H1 (cell line): Measurements from ENCODE around the gene RABIF. TPM values are rescaled to one million over a fixed set of nuclear protein-coding genes. Genes with fewer than 3 reads are reported as not detected.

Experiments
- CTCF ChIA-PET: fragments of 300-600 bp; sonication (Branson Sonifier 250); formaldehyde crosslinking; loops from one replicate; lab custom pipeline; 2021; ENCODE audit not compliant: partially characterized antibody; lab: Charles Lee
- POLR2A ChIA-PET: fragments of 300-600 bp; sonication (Branson Sonifier 250); formaldehyde crosslinking; loops from one replicate; lab custom pipeline; 2021; ENCODE audit warnings: inconsistent platforms; ENCODE audit not compliant: partially characterized antibody; lab: Charles Lee
- DNase-seq, 2 experiments: peaks; one replicate each; pipeline versions ENCODE4 v3.0.0 to v3.0.0-alpha.2; 2010 to 2022; ENCODE audit warnings: low spot score in 2 of 2, low read depth in 1 of 2, mixed read lengths in 1 of 2
- FAIRE-seq: peaks from 2 replicates; lab custom pipeline; 2011; peaks lifted over from hg19 to GRCh38; lab: Jason Lieb, UNC
- H2AFZ ChIP-seq: 2 replicates; pipeline ENCODE4 v1.8.1; 2012; ENCODE audit warnings: low read length, inconsistent platforms
- H2AK5ac ChIP-seq: 2 replicates; pipeline ENCODE4 v1.6.1; 2013; ENCODE audit warnings: low read depth, low read length
- H2BK120ac ChIP-seq: replicated peaks from 2 replicates; pipeline ENCODE3; 2013; ENCODE audit warnings: low read depth, low read length, inconsistent platforms
- H2BK12ac ChIP-seq: 2 replicates; pipeline ENCODE4 v1.6.1; 2013; ENCODE audit warnings: low read depth, low read length
- H2BK15ac ChIP-seq: 2 replicates; pipeline ENCODE4 v1.6.1; 2013; ENCODE audit warnings: low read length
- H2BK20ac ChIP-seq: 2 replicates; pipeline ENCODE4 v1.6.1; 2013; ENCODE audit warnings: low read length
- H2BK5ac ChIP-seq: 2 replicates; pipeline ENCODE4 v1.6.1; 2013; ENCODE audit warnings: low read depth, low read length
- H3K14ac ChIP-seq: 2 replicates; pipeline ENCODE4 v1.6.1; 2013; ENCODE audit warnings: inconsistent platforms; ENCODE audit not compliant: insufficient read length
- H3K18ac ChIP-seq: 2 replicates; pipeline ENCODE4 v1.6.1; 2013; ENCODE audit warnings: low read length; ENCODE audit errors: extremely low read depth
- H3K23ac ChIP-seq: 2 replicates; pipeline ENCODE4 v1.6.1; 2013; ENCODE audit warnings: inconsistent platforms; ENCODE audit not compliant: insufficient read length
- H3K23me2 ChIP-seq: 2 replicates; pipeline ENCODE4 v1.6.1; 2013; ENCODE audit warnings: low read depth, low read length
- H3K27ac ChIP-seq: 2 replicates; pipeline ENCODE4 v1.6.1; 2011; ENCODE audit warnings: low read depth, low read length, inconsistent platforms
- H3K27me3 ChIP-seq, 4 experiments: replicated peaks in 1 of 4; 1 replicate in 1 of 4; 2 replicates in 3 of 4; pipeline versions ENCODE4 v1.6.1 to v1.8.1; 2011 to 2013; ENCODE audit warnings: low read length in 3 of 4, mild to moderate bottlenecking in 3 of 4, inconsistent platforms in 2 of 4, mixed read lengths in 2 of 4, moderate library complexity in 1 of 4; ENCODE audit not compliant: control insufficient read depth in 3 of 4, insufficient read depth in 3 of 4; ENCODE audit errors: extremely low read depth in 1 of 4
- H3K36me3 ChIP-seq, 4 experiments: 2 replicates each; pipeline versions ENCODE4 v1.6.1 to v1.8.1; 2011 to 2013; ENCODE audit warnings: mild to moderate bottlenecking in 4 of 4, low read length in 3 of 4, moderate library complexity in 2 of 4, control low read depth in 1 of 4, inconsistent platforms in 1 of 4; ENCODE audit not compliant: insufficient read depth in 4 of 4, control insufficient read depth in 2 of 4
- H3K4ac ChIP-seq: replicated peaks from 2 replicates; pipeline ENCODE3; 2013; ENCODE audit warnings: low read length, low read depth, mixed read lengths, inconsistent platforms; ENCODE audit not compliant: insufficient read length
- H3K4me1 ChIP-seq, 4 experiments: replicated peaks in 1 of 4; 1 replicate in 1 of 4; 2 replicates in 3 of 4; pipeline versions ENCODE4 v1.6.1 to v1.8.1; 2011 to 2013; ENCODE audit warnings: low read length in 3 of 4, inconsistent platforms in 2 of 4, mixed read lengths in 1 of 4; ENCODE audit not compliant: insufficient read depth in 4 of 4, control insufficient read depth in 3 of 4
- H3K4me2 ChIP-seq, 2 experiments: 2 replicates each; pipeline versions ENCODE4 v1.6.1 to v1.8.1; 2011 to 2013; ENCODE audit warnings: low read depth in 2 of 2, low read length in 2 of 2, control low read depth in 1 of 2, inconsistent platforms in 1 of 2, mild to moderate bottlenecking in 1 of 2; ENCODE audit not compliant: insufficient read depth in 1 of 2
- H3K4me3 ChIP-seq, 4 experiments: fragments of 200-600, 300-600 bp in 1 of 4; sonication (generic), shearing (Covaris generic), sonication (Bioruptor Twin) in 1 of 4; 2 replicates each; pipeline versions ENCODE4 v1.5.1 to v1.8.1; 2011 to 2016; ENCODE audit warnings: low read length in 4 of 4, low read depth in 3 of 4, control low read depth in 2 of 4, inconsistent platforms in 2 of 4, mild to moderate bottlenecking in 2 of 4, mixed read lengths in 1 of 4, moderate library complexity in 1 of 4; ENCODE audit not compliant: insufficient read depth in 2 of 4; ENCODE audit errors: extremely low read depth in 1 of 4
- H3K56ac ChIP-seq: replicated peaks from 2 replicates; pipeline ENCODE3; 2013; ENCODE audit warnings: low read depth, mild to moderate bottlenecking, mixed read lengths, low read length, inconsistent platforms; ENCODE audit not compliant: insufficient read length
- H3K79me1 ChIP-seq: 2 replicates; pipeline ENCODE4 v1.6.1; 2013; ENCODE audit warnings: low read depth, low read length, control low read depth
- H3K79me2 ChIP-seq, 2 experiments: 2 replicates each; pipeline versions ENCODE4 v1.6.1 to v1.8.1; 2012 to 2013; ENCODE audit warnings: low read length in 2 of 2, mild to moderate bottlenecking in 2 of 2, inconsistent platforms in 1 of 2; ENCODE audit not compliant: insufficient read depth in 2 of 2, control insufficient read depth in 1 of 2
- H3K9ac ChIP-seq, 4 experiments: replicated peaks in 1 of 4; 1 replicate in 1 of 4; 2 replicates in 3 of 4; pipeline versions ENCODE4 v1.6.1 to v1.8.1; 2011 to 2013; ENCODE audit warnings: low read depth in 3 of 4, low read length in 3 of 4, control low read depth in 2 of 4, mild to moderate bottlenecking in 2 of 4, moderate library complexity in 2 of 4, inconsistent platforms in 1 of 4; ENCODE audit errors: extremely low read depth in 1 of 4
- H3K9me3 ChIP-seq, 2 experiments: 2 replicates each; pipeline versions ENCODE4 v1.6.1 to v1.8.1; 2012 to 2013; ENCODE audit warnings: mild to moderate bottlenecking in 2 of 2, moderate library complexity in 2 of 2, control low read depth in 1 of 2, inconsistent platforms in 1 of 2, low read depth in 1 of 2, low read length in 1 of 2, mixed read lengths in 1 of 2; ENCODE audit not compliant: insufficient read depth in 2 of 2
- H4K20me1 ChIP-seq, 2 experiments: replicated peaks in 1 of 2; 2 replicates each; pipeline versions ENCODE3 to v1.8.1; 2011 to 2013; ENCODE audit warnings: inconsistent platforms in 2 of 2, low read length in 2 of 2, mild to moderate bottlenecking in 1 of 2; ENCODE audit not compliant: insufficient read depth in 2 of 2, control insufficient read depth in 1 of 2
- H4K5ac ChIP-seq: 2 replicates; pipeline ENCODE4 v1.6.1; 2013; ENCODE audit warnings: low read length, low read depth, mixed read lengths, inconsistent platforms; ENCODE audit not compliant: insufficient read length
- H4K8ac ChIP-seq: 2 replicates; pipeline ENCODE4 v1.8.0; 2013; ENCODE audit warnings: mild to moderate bottlenecking, moderate library complexity, low read length, inconsistent platforms; ENCODE audit not compliant: insufficient read depth; ENCODE audit errors: extremely low read depth
- H4K91ac ChIP-seq: replicated peaks from 2 replicates; pipeline ENCODE3; 2013; ENCODE audit warnings: low read length, mixed read lengths, inconsistent platforms; ENCODE audit not compliant: insufficient read length
- FOSL1 ChIP-seq: IDR thresholded peaks from 2 replicates; pipeline ENCODE4 v1.6.1; 2011; ENCODE audit warnings: mild to moderate bottlenecking, low read depth, low read length, moderate library complexity; ENCODE audit not compliant: insufficient read depth
- HDAC2 ChIP-seq, 2 experiments: fragments of 300-600 bp in 1 of 2; sonication (generic) in 1 of 2; IDR thresholded peaks; 2 replicates each; pipeline ENCODE4 v1.6.1; 2011 to 2012; ENCODE audit warnings: low read depth in 2 of 2, low read length in 2 of 2, mild to moderate bottlenecking in 2 of 2, moderate library complexity in 2 of 2, borderline replicate concordance in 1 of 2, inconsistent platforms in 1 of 2
- HDAC6 ChIP-seq: IDR thresholded peaks from one replicate; pipeline ENCODE4 v1.7.1; 2012; ENCODE audit warnings: low read depth, mild to moderate bottlenecking, inconsistent platforms, low read length, moderate library complexity
- KDM5A ChIP-seq: fragments of 200-600 bp; IDR thresholded peaks from 2 replicates; pipeline ENCODE4 v1.7.1; 2012; ENCODE audit warnings: mild to moderate bottlenecking, low read length, inconsistent platforms, mixed read lengths
- RNF2 ChIP-seq: fragments of 200-900, 300-1000 bp; sonication (generic); IDR thresholded peaks from 2 replicates; pipeline ENCODE4 v1.7.1; 2016; ENCODE audit warnings: borderline replicate concordance, low read depth, mild to moderate bottlenecking, antibody characterized with exemption, low read length; ENCODE audit not compliant: poor library complexity, severe bottlenecking; ENCODE audit errors: missing control alignments
- SP1 ChIP-seq: IDR thresholded peaks from 2 replicates; pipeline ENCODE4 v1.6.1; 2011; ENCODE audit warnings: low read depth, low read length
- TAF1 ChIP-seq: IDR thresholded peaks from 2 replicates; pipeline ENCODE4 v1.6.1; 2011; ENCODE audit warnings: mild to moderate bottlenecking, low read depth, low read length
- whole genome bisulfite sequencing, 2 experiments: shearing (Covaris generic) in 1 of 2; methylation state at CpG; one replicate each; pipeline versions ENCODE4 v1.1.6 to v1.1.7; 2013 to 2015; ENCODE audit warnings: low lambda C conversion rate in 2 of 2, mixed read lengths in 2 of 2, inconsistent platforms in 1 of 2, low coverage in 1 of 2, missing lambda C conversion rate in 1 of 2; ENCODE audit not compliant: insufficient replicate concordance in 2 of 2, insufficient coverage in 1 of 2, insufficient read length in 1 of 2; ENCODE audit errors: extremely low coverage in 1 of 2, missing lambda C conversion rate in 1 of 2; 5-methylcytosine and 5-hydroxymethylcytosine counted together
- polyA plus RNA-seq, 7 experiments: library from polyadenylated mRNA; depleted of rRNA in 3 of 7; stranded (reverse) in 5 of 7; unstranded in 2 of 7; fragments of >200 nt in 5 of 7; fragments of 200-250 nt in 2 of 7; gene quantifications; 1 replicate in 5 of 7; 2 replicates in 1 of 7; 4 replicates in 1 of 7; pipeline versions ENCODE4 v1.2.1 to v1.2.3, GENCODE V29; 2011 to 2013; ENCODE audit warnings: missing spikeins in 2 of 7, mixed read lengths in 2 of 7
- total RNA-seq: library from RNA; stranded (reverse); fragmentation: NEBNext Ultra II Directional; extraction: Animal tissue kit (Norgen Biotek cat#: 25700); gene quantifications from 2 replicates; pipeline ENCODE4 v1.2.1, GENCODE V29; 2021
- TF ChIP-seq, protein P1 (sequence below), 3 experiments: IDR thresholded peaks; 1 replicate in 2 of 3; 2 replicates in 1 of 3; pipeline versions ENCODE4 v1.5.1 to v1.6.1; 2011; ENCODE audit warnings: low read length in 3 of 3, mild to moderate bottlenecking in 3 of 3, inconsistent platforms in 2 of 3, low read depth in 1 of 3, moderate library complexity in 1 of 3; ENCODE audit not compliant: insufficient read depth in 1 of 3; ENCODE audit errors: control extremely low read depth in 1 of 3
- TF ChIP-seq, protein P2 (sequence below): IDR thresholded peaks from 2 replicates; pipeline ENCODE4 v1.6.1; 2012; ENCODE audit warnings: inconsistent platforms

Gene RABIF
- total and polyA plus RNA-seq, 2 of the 8 experiments (the other 6 are each of a cell fraction or from before 2014, with no cell fraction given): 5.6 to 6.9 TPM

- Histone ChIP-seq H3K18ac (no peak overlapping the region), H2BK15ac (no peak overlapping the region), H3K79me1 (no peaks in the 10 kb centered on the region), H3K9ac (no peak overlapping the region), H2BK12ac (no peak overlapping the region), H3K14ac (no peak overlapping the region), H4K20me1 (no peaks in the 10 kb centered on the region), H3K23me2 (no peaks in the 10 kb centered on the region), H3K23ac (no peak overlapping the region), H3K79me2 (no peaks in the 10 kb centered on the region), H4K91ac (no peak overlapping the region), H3K36me3 (peaks cover 0 to 17% (median under 1%) of the 10 kb centered on the region in 4 experiments; a peak in 4 of 8 replicates), H3K4me3 (no peak overlapping the region), H4K5ac (no peak overlapping the region), H2BK120ac (no peak overlapping the region), H2AK5ac (no peak overlapping the region), H3K9me3 (no peaks in the 10 kb centered on the region), H3K27me3 (no peaks in the 10 kb centered on the region), H4K8ac (no peak overlapping the region), H3K4me2 (no peak overlapping the region), H3K4me1 (no peaks in the 10 kb centered on the region), H3K56ac (no peak overlapping the region), H3K27ac (no peak overlapping the region), H2BK5ac (no peak overlapping the region), H2AFZ (no peak overlapping the region), H3K4ac (no peak overlapping the region), H2BK20ac (no peak overlapping the region)
- ChIA-PET POLR2A (interaction anchor here (0.7 to 1.2 kb wide), 2 partner anchors 8 to 10 kb away, joined by 3 to 4 read pairs; no protein-coding TSS in a partner anchor), CTCF (interaction anchor here (1.1 kb wide), 1 partner anchor 11 kb away, joined by 3 read pairs; no protein-coding TSS in a partner anchor)
- WGBS, 2 experiments: 90% methylated on average over 4 of the region's 4 CpGs; no CpG with 5 or more reads in 1 of the 2 experiments
- FAIRE-seq: no peak
- DNase-seq: no peak
- TF ChIP-seq, protein P1, sequence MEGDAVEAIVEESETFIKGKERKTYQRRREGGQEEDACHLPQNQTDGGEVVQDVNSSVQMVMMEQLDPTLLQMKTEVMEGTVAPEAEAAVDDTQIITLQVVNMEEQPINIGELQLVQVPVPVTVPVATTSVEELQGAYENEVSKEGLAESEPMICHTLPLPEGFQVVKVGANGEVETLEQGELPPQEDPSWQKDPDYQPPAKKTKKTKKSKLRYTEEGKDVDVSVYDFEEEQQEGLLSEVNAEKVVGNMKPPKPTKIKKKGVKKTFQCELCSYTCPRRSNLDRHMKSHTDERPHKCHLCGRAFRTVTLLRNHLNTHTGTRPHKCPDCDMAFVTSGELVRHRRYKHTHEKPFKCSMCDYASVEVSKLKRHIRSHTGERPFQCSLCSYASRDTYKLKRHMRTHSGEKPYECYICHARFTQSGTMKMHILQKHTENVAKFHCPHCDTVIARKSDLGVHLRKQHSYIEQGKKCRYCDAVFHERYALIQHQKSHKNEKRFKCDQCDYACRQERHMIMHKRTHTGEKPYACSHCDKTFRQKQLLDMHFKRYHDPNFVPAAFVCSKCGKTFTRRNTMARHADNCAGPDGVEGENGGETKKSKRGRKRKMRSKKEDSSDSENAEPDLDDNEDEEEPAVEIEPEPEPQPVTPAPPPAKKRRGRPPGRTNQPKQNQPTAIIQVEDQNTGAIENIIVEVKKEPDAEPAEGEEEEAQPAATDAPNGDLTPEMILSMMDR (IDR thresholded peaks at IDR 0.05; ENCODE audit: control extremely low read depth in 1 of 3, insufficient read depth in 1 of 3, low read depth in 1 of 3, low read length in 3 of 3): no peak
- TF ChIP-seq RNF2 (no peak), KDM5A (no peak), HDAC2 (IDR thresholded peaks at IDR 0.05; ENCODE audit: borderline replicate concordance in 1 of 2, low read depth in 2 of 2, low read length in 2 of 2) (no peak), SP1 (no peak), FOSL1 (no peak), TAF1 (no peak), HDAC6 (no peak)
- TF ChIP-seq, protein P2, sequence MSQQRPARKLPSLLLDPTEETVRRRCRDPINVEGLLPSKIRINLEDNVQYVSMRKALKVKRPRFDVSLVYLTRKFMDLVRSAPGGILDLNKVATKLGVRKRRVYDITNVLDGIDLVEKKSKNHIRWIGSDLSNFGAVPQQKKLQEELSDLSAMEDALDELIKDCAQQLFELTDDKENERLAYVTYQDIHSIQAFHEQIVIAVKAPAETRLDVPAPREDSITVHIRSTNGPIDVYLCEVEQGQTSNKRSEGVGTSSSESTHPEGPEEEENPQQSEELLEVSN: no peak
Observed at GRCh38 chr1:202901555-202901954, 12.6 kb upstream of the RABIF start.
